HepG2 (cell line): ENCODE measurements around the gene CLDND2. TPM values are rescaled to one million over a fixed set of nuclear protein-coding genes. Genes with fewer than 3 reads are reported as not detected.

Experiments used
- ARHGAP35 ChIP-seq: sonication (generic); formaldehyde crosslinking; IDR thresholded peaks from 2 replicates; pipeline ENCODE4 v1.9.0; 2022; ENCODE audit warnings: mild to moderate bottlenecking, inconsistent platforms, moderate library complexity, missing genetic modification reagents, borderline replicate concordance
- ARNT ChIP-seq: fragments of 450-650 bp; IDR thresholded peaks from 2 replicates; pipeline ENCODE4 v1.6.1; 2017
- ATF7-NPFF ChIP-seq: sonication (generic); formaldehyde crosslinking; IDR thresholded peaks from 2 replicates; pipeline ENCODE4 v1.8.1; 2023; ENCODE audit warnings: mild to moderate bottlenecking, low read depth, missing genetic modification reagents, moderate library complexity
- ELF4 ChIP-seq: sonication (generic); formaldehyde crosslinking; IDR thresholded peaks from 2 replicates; pipeline ENCODE4 v1.5.0; 2020; ENCODE audit warnings: missing genetic modification reagents, mild to moderate bottlenecking, moderate library complexity, borderline replicate concordance
- MEIS1 ChIP-seq: sonication (generic); formaldehyde crosslinking; IDR thresholded peaks from 2 replicates; pipeline ENCODE4 v1.9.0; 2021; ENCODE audit warnings: mild to moderate bottlenecking, missing genetic modification reagents, moderate library complexity, borderline replicate concordance
- PCBP2 ChIP-seq: fragments of 200-400 bp; formaldehyde crosslinking; optimal IDR thresholded peaks from 2 replicates; pipeline ENCODE3; 2018; ENCODE audit warnings: low read length, low read depth; ENCODE audit not compliant: poor library complexity, severe bottlenecking
- SMC3 ChIP-seq: IDR thresholded peaks from 2 replicates; pipeline ENCODE4 v1.6.1; 2011; ENCODE audit warnings: low read length, improper control_type of control experiment
- ZC3H13 ChIP-seq: sonication (generic); formaldehyde crosslinking; IDR thresholded peaks from 2 replicates; pipeline ENCODE4 v1.8.1; 2023; ENCODE audit warnings: mild to moderate bottlenecking, missing genetic modification reagents, moderate library complexity
- ZNF232 ChIP-seq: sonication (generic); formaldehyde crosslinking; IDR thresholded peaks from 2 replicates; pipeline ENCODE4 v1.4.0; 2020; ENCODE audit warnings: missing genetic modification reagents, borderline replicate concordance
- ZNF329 ChIP-seq: sonication (generic); formaldehyde crosslinking; IDR thresholded peaks from 2 replicates; pipeline ENCODE4 v1.9.0; 2021; ENCODE audit warnings: low read depth, mild to moderate bottlenecking, missing genetic modification reagents
- ZNF343 ChIP-seq: sonication (generic); formaldehyde crosslinking; IDR thresholded peaks from 2 replicates; pipeline ENCODE4 v1.4.0; 2020; ENCODE audit warnings: mild to moderate bottlenecking, missing genetic modification reagents
- ZNF615 ChIP-seq: sonication (generic); formaldehyde crosslinking; IDR thresholded peaks from 2 replicates; pipeline ENCODE4 v1.5.0; 2020; ENCODE audit warnings: mild to moderate bottlenecking, missing genetic modification reagents, borderline replicate concordance
- ZNF672 ChIP-seq: sonication (generic); formaldehyde crosslinking; IDR thresholded peaks from 2 replicates; pipeline ENCODE4 v1.8.1; 2022; ENCODE audit warnings: missing genetic modification reagents
- ZNF75D ChIP-seq: sonication (generic); formaldehyde crosslinking; IDR thresholded peaks from 2 replicates; pipeline ENCODE4 v1.8.1; 2023; ENCODE audit warnings: missing genetic modification reagents, mild to moderate bottlenecking, borderline replicate concordance
- polyA plus RNA-seq, 8 experiments: library from polyadenylated mRNA; depleted of rRNA in 3 of 8; stranded (reverse) in 7 of 8; unstranded in 1 of 8; fragments of >200 nt; fragmentation: Illumina TruSeq in 4 of 8; extraction: Trizol in 4 of 8; gene quantifications; 2 replicates each; pipeline versions ENCODE4 v1.2.1 to v1.2.3, GENCODE V29; 2011 to 2016; ENCODE audit warnings: low read depth in 4 of 8, missing spikeins in 1 of 8, mixed read lengths in 1 of 8; ENCODE audit not compliant: insufficient read depth in 1 of 8
- total RNA-seq, 5 experiments: library from RNA; depleted of rRNA; stranded (reverse); fragments of >200 nt; fragmentation: Illumina TruSeq; extraction: Trizol; gene quantifications; 2 replicates each; pipeline ENCODE4 v1.2.3, GENCODE V29; 2016; ENCODE audit warnings: low read depth in 1 of 5
- TF ChIP-seq, protein P1 (sequence below): sonication (generic); formaldehyde crosslinking; IDR thresholded peaks from 2 replicates; pipeline ENCODE4 v1.4.0; 2020; ENCODE audit warnings: mild to moderate bottlenecking, missing genetic modification reagents
- TF ChIP-seq, protein P2 (sequence below), 2 experiments: sonication (generic) in 1 of 2; formaldehyde crosslinking in 1 of 2; IDR thresholded peaks; 2 replicates each; pipeline versions ENCODE4 v1.4.0 to v1.6.1; 2018 to 2020; ENCODE audit warnings: missing genetic modification reagents in 2 of 2, borderline replicate concordance in 1 of 2, low read depth in 1 of 2, mild to moderate bottlenecking in 1 of 2, missing biosample characterization in 1 of 2
- TF ChIP-seq, protein P3 (sequence below): sonication (generic); formaldehyde crosslinking; IDR thresholded peaks from 2 replicates; pipeline ENCODE4 v1.5.1; 2020; ENCODE audit warnings: missing genetic modification reagents, mild to moderate bottlenecking, borderline replicate concordance
- TF ChIP-seq, protein P4 (sequence below): sonication (generic); formaldehyde crosslinking; IDR thresholded peaks from 2 replicates; pipeline ENCODE4 v1.5.0; 2020; ENCODE audit warnings: missing genetic modification reagents
- TF ChIP-seq, protein P5 (sequence below): sonication (generic); formaldehyde crosslinking; IDR thresholded peaks from 2 replicates; pipeline ENCODE4 v1.5.0; 2020; ENCODE audit warnings: mild to moderate bottlenecking, missing genetic modification reagents
- TF ChIP-seq, protein P6 (sequence below): sonication (generic); formaldehyde crosslinking; IDR thresholded peaks from 2 replicates; pipeline ENCODE4 v1.5.0; 2020; ENCODE audit warnings: mild to moderate bottlenecking, missing genetic modification reagents

Gene CLDND2
- total and polyA plus RNA-seq, 2 of the 13 experiments (the other 11 are each of a cell fraction or from before 2014, with no cell fraction given): 0.84 to 1.8 TPM

DNA sequence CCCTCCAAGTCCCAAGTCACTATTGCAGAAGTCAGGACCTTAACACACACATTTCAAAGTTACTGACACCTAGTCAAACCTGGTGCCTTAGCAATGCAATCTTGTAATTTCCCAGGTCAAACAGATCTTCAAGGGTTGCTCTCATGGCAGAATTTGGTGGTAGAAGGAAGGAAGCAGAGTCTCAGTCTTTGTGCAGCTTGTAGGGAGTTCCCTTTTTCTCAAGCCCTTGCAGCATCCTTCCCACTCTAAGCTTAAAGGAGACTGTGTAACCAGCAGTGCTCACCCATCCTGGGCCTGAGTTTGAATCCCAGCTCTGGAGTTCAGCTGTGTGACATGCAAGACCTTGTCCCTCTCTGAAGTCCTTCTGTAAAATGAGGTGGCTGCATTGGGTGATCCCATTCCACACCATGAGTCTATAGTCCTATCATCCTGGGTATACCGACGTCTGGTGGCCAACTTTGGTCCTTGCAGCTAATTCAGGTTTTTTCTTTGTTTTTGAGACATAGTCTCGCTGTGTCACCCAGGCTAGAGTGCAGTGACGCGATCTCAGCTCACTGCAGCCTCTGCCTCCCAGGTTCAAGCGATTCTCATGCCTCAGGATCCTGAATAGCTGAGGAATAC lies 38.8 kb upstream of the CLDND2 start (continued):
- TF ChIP-seq, protein P1, sequence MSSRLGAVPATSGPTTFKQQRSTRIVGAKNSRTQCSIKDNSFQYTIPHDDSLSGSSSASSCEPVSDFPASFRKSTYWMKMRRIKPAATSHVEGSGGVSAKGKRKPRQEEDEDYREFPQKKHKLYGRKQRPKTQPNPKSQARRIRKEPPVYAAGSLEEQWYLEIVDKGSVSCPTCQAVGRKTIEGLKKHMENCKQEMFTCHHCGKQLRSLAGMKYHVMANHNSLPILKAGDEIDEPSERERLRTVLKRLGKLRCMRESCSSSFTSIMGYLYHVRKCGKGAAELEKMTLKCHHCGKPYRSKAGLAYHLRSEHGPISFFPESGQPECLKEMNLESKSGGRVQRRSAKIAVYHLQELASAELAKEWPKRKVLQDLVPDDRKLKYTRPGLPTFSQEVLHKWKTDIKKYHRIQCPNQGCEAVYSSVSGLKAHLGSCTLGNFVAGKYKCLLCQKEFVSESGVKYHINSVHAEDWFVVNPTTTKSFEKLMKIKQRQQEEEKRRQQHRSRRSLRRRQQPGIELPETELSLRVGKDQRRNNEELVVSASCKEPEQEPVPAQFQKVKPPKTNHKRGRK (CRISPR knock-in tag): no peak
- TF ChIP-seq ZNF343 (CRISPR knock-in tag): no peak
- peak; percentile 95 for TF ChIP-seq SMC3
- TF ChIP-seq ARHGAP35: no peak
- TF ChIP-seq, protein P2, sequence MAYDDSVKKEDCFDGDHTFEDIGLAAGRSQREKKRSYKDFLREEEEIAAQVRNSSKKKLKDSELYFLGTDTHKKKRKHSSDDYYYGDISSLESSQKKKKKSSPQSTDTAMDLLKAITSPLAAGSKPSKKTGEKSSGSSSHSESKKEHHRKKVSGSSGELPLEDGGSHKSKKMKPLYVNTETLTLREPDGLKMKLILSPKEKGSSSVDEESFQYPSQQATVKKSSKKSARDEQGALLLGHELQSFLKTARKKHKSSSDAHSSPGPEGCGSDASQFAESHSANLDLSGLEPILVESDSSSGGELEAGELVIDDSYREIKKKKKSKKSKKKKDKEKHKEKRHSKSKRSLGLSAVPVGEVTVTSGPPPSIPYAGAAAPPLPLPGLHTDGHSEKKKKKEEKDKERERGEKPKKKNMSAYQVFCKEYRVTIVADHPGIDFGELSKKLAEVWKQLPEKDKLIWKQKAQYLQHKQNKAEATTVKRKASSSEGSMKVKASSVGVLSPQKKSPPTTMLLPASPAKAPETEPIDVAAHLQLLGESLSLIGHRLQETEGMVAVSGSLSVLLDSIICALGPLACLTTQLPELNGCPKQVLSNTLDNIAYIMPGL (CRISPR knock-in tag; IDR thresholded peaks at IDR 0.05; ENCODE audit: borderline replicate concordance in 1 of 2, low read depth in 1 of 2): peak in 1 of 2 experiments; percentile 36; a peak in 1 of 4 replicates
- TF ChIP-seq, protein P3, sequence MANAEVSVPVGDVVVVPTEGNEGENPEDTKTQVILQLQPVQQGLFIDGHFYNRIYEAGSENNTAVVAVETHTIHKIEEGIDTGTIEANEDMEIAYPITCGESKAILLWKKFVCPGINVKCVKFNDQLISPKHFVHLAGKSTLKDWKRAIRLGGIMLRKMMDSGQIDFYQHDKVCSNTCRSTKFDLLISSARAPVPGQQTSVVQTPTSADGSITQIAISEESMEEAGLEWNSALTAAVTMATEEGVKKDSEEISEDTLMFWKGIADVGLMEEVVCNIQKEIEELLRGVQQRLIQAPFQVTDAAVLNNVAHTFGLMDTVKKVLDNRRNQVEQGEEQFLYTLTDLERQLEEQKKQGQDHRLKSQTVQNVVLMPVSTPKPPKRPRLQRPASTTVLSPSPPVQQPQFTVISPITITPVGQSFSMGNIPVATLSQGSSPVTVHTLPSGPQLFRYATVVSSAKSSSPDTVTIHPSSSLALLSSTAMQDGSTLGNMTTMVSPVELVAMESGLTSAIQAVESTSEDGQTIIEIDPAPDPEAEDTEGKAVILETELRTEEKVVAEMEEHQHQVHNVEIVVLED (CRISPR knock-in tag): no peak
- TF ChIP-seq ATF7-NPFF (CRISPR knock-in tag): no peak
- TF ChIP-seq, protein P4, sequence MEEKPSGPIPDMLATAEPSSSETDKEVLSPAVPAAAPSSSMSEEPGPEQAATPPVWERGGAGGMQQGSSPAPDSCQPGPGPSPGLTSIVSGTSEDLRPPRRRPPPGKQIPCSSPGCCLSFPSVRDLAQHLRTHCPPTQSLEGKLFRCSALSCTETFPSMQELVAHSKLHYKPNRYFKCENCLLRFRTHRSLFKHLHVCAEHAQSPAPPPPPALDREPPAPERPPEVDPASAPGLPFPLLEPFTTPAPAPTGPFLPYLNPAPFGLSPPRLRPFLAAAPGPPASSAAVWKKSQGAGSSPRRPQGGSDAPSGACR (CRISPR knock-in tag): no peak
- no peak for TF ChIP-seq ZNF615
- TF ChIP-seq, protein P5, sequence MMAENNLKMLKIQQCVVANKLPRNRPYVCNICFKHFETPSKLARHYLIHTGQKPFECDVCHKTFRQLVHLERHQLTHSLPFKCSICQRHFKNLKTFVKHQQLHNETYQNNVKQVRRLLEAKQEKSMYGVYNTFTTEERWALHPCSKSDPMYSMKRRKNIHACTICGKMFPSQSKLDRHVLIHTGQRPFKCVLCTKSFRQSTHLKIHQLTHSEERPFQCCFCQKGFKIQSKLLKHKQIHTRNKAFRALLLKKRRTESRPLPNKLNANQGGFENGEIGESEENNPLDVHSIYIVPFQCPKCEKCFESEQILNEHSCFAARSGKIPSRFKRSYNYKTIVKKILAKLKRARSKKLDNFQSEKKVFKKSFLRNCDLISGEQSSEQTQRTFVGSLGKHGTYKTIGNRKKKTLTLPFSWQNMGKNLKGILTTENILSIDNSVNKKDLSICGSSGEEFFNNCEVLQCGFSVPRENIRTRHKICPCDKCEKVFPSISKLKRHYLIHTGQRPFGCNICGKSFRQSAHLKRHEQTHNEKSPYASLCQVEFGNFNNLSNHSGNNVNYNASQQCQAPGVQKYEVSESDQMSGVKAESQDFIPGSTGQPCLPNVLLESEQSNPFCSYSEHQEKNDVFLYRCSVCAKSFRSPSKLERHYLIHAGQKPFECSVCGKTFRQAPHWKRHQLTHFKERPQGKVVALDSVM (CRISPR knock-in tag): no peak
- TF ChIP-seq ZNF232 (CRISPR knock-in tag): no peak
- TF ChIP-seq MEIS1 (CRISPR knock-in tag): no peak
- TF ChIP-seq ZNF672 (CRISPR knock-in tag): no peak
- TF ChIP-seq ZNF329: no peak
- TF ChIP-seq ARNT: no peak
- no peak for TF ChIP-seq ZNF75D
- TF ChIP-seq ZC3H13 (CRISPR knock-in tag): no peak
- TF ChIP-seq PCBP2: no peak
- TF ChIP-seq, protein P6, sequence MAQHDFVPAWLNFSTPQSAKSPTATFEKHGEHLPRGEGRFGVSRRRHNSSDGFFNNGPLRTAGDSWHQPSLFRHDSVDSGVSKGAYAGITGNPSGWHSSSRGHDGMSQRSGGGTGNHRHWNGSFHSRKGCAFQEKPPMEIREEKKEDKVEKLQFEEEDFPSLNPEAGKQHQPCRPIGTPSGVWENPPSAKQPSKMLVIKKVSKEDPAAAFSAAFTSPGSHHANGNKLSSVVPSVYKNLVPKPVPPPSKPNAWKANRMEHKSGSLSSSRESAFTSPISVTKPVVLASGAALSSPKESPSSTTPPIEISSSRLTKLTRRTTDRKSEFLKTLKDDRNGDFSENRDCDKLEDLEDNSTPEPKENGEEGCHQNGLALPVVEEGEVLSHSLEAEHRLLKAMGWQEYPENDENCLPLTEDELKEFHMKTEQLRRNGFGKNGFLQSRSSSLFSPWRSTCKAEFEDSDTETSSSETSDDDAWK: no peak
- no peak for TF ChIP-seq ELF4 (CRISPR knock-in tag)
